ENCODE results near the gene USP40. TPM values are rescaled to one million over a fixed set of nuclear protein-coding genes. Genes with fewer than 3 reads are reported as not detected.
A peak's percentile ranks its signal among the peaks of the same experiment; 100 is the strongest.

USP40 gene
- total and polyA plus RNA-seq, 9 of the 15 experiments (the other 6 are each of a cell fraction or from before 2014, with no cell fraction given), result 5.5 to 15.0 (median 9.3) TPM

DNA sequence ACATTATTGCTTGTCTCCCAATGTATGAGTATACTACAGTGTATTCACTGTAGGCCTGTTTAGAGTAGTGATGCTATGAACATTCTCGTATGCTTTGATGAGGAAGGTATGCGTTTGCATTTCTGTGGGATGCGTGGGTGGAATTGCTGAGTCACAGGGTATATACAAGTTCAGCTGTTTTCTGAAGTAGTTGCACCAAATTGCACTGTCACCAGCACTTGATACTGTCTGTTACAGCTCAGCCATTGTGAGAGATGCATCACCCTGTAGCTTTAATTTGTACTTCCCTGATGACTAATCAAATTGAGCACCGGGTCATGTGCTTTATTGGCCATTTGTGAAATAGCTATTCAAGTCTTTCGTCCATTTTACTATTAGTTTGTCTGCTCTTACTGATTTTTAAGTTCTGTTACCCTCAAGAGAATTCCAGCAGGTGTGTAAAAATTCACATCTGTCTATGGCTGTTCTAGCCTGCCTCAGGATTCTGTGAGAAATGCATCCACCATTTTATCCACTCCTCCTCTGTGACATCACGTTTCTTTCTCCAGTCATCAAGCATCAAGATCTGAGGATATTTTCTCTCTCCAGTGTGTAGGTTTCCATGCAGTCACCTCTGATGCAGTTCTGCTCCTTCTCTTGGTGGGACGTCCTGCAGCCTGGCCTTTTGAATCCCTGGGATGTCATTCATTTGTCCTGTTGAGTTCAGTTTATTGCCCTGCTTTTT is 139.8 kb downstream of the USP40 start (continued):
- TF ChIP-seq, protein P1, sequence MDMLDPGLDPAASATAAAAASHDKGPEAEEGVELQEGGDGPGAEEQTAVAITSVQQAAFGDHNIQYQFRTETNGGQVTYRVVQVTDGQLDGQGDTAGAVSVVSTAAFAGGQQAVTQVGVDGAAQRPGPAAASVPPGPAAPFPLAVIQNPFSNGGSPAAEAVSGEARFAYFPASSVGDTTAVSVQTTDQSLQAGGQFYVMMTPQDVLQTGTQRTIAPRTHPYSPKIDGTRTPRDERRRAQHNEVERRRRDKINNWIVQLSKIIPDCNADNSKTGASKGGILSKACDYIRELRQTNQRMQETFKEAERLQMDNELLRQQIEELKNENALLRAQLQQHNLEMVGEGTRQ (CRISPR knock-in tag; IDR thresholded peaks at IDR 0.05), result 0 out of 2 replicates have a peak, but pooled peaks have one; percentile 24
- TF ChIP-seq, protein P2, sequence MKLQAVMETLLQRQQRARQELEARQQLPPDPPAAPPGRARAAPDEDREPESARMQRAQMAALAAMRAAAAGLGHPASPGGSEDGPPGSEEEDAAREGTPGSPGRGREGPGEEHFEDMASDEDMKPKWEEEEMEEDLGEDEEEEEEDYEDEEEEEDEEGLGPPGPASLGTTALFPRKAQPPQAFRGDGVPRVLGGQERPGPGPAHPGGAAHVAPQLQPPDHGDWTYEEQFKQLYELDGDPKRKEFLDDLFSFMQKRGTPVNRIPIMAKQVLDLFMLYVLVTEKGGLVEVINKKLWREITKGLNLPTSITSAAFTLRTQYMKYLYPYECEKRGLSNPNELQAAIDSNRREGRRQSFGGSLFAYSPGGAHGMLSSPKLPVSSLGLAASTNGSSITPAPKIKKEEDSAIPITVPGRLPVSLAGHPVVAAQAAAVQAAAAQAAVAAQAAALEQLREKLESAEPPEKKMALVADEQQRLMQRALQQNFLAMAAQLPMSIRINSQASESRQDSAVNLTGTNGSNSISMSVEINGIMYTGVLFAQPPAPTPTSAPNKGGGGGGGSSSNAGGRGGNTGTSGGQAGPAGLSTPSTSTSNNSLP (IDR thresholded peaks at IDR 0.05; ENCODE audit: borderline replicate concordance, low read depth, low read length), result peak; percentile 97
- peak in 1 of 2 experiments; percentile 81; a peak in 2 of 4 replicates for TF ChIP-seq HDAC1 (IDR thresholded peaks at IDR 0.05)
- peak; percentile 54 for TF ChIP-seq BRD9 (IDR thresholded peaks at IDR 0.05; ENCODE audit: low read depth, partially characterized antibody)
- TF ChIP-seq YBX1 (IDR thresholded peaks at IDR 0.05), result no peak
- no peak for TF ChIP-seq ZBTB8A (IDR thresholded peaks at IDR 0.05; ENCODE audit: partially characterized antibody)
- TF ChIP-seq, protein P3, sequence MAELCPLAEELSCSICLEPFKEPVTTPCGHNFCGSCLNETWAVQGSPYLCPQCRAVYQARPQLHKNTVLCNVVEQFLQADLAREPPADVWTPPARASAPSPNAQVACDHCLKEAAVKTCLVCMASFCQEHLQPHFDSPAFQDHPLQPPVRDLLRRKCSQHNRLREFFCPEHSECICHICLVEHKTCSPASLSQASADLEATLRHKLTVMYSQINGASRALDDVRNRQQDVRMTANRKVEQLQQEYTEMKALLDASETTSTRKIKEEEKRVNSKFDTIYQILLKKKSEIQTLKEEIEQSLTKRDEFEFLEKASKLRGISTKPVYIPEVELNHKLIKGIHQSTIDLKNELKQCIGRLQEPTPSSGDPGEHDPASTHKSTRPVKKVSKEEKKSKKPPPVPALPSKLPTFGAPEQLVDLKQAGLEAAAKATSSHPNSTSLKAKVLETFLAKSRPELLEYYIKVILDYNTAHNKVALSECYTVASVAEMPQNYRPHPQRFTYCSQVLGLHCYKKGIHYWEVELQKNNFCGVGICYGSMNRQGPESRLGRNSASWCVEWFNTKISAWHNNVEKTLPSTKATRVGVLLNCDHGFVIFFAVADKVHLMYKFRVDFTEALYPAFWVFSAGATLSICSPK (IDR thresholded peaks at IDR 0.05; ENCODE audit: borderline replicate concordance), result no peak
- peak; percentile 87 for TF ChIP-seq SMARCE1 (IDR thresholded peaks at IDR 0.05)
- 0 out of 4 replicates have a peak, but pooled peaks of 1 of the 2 experiments have one; percentile 41 for TF ChIP-seq MAZ (CRISPR knock-in tag; conservative IDR thresholded peaks at IDR 0.05 in 1 of 2, IDR thresholded peaks at IDR 0.05 in 1 of 2)
- TF ChIP-seq DACH1 (IDR thresholded peaks at IDR 0.05; ENCODE audit: partially characterized antibody), result peak; percentile 90
- TF ChIP-seq HNRNPK (IDR thresholded peaks at IDR 0.05; ENCODE audit: low read depth, low read length, poor library complexity, severe bottlenecking), result no peak
- TF ChIP-seq NFE2 (IDR thresholded peaks at IDR 0.05; ENCODE audit: low read depth), result peak; percentile 99
- TF ChIP-seq SRSF9 (IDR thresholded peaks at IDR 0.05; ENCODE audit: borderline replicate concordance, low read depth, low read length), result no peak
- TF ChIP-seq, protein P4, sequence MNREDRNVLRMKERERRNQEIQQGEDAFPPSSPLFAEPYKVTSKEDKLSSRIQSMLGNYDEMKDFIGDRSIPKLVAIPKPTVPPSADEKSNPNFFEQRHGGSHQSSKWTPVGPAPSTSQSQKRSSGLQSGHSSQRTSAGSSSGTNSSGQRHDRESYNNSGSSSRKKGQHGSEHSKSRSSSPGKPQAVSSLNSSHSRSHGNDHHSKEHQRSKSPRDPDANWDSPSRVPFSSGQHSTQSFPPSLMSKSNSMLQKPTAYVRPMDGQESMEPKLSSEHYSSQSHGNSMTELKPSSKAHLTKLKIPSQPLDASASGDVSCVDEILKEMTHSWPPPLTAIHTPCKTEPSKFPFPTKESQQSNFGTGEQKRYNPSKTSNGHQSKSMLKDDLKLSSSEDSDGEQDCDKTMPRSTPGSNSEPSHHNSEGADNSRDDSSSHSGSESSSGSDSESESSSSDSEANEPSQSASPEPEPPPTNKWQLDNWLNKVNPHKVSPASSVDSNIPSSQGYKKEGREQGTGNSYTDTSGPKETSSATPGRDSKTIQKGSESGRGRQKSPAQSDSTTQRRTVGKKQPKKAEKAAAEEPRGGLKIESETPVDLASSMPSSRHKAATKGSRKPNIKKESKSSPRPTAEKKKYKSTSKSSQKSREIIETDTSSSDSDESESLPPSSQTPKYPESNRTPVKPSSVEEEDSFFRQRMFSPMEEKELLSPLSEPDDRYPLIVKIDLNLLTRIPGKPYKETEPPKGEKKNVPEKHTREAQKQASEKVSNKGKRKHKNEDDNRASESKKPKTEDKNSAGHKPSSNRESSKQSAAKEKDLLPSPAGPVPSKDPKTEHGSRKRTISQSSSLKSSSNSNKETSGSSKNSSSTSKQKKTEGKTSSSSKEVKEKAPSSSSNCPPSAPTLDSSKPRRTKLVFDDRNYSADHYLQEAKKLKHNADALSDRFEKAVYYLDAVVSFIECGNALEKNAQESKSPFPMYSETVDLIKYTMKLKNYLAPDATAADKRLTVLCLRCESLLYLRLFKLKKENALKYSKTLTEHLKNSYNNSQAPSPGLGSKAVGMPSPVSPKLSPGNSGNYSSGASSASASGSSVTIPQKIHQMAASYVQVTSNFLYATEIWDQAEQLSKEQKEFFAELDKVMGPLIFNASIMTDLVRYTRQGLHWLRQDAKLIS (CRISPR knock-in tag; IDR thresholded peaks at IDR 0.05), result no peak
- TF ChIP-seq, protein P5, sequence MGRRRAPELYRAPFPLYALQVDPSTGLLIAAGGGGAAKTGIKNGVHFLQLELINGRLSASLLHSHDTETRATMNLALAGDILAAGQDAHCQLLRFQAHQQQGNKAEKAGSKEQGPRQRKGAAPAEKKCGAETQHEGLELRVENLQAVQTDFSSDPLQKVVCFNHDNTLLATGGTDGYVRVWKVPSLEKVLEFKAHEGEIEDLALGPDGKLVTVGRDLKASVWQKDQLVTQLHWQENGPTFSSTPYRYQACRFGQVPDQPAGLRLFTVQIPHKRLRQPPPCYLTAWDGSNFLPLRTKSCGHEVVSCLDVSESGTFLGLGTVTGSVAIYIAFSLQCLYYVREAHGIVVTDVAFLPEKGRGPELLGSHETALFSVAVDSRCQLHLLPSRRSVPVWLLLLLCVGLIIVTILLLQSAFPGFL (CRISPR knock-in tag; IDR thresholded peaks at IDR 0.05), result no peak
- TF ChIP-seq JUN (IDR thresholded peaks at IDR 0.05; ENCODE audit: borderline replicate concordance, low read depth, low read length), result peak; percentile 73; the same call in 1 of the 2 replicates
- TF ChIP-seq JUN (CRISPR knock-in tag; IDR thresholded peaks at IDR 0.05; ENCODE audit: borderline replicate concordance), result no peak
